HEK293 (cell line): ENCODE data around the gene POGZ.

Experiments used
- CTCF ChIA-PET: fragments of 350-600 bp; formaldehyde crosslinking; extraction: SDS; loops from one replicate; lab custom pipeline; 2021; ENCODE audit warnings: antibody characterized with exemption; lab: Yijun Ruan, JAX
- POLR2A ChIA-PET: fragments of 300-600 bp; formaldehyde crosslinking; extraction: SDS; loops from one replicate; lab custom pipeline; 2020; ENCODE audit warnings: antibody characterized with exemption, inconsistent platforms; lab: Yijun Ruan, JAX
- H3K27ac ChIP-seq: fragments of 200-500 bp; sonication (Bioruptor generic); 2 replicates; pipeline ENCODE4 v1.5.1; 2014; ENCODE audit warnings: low read depth, low read length, control low read depth, inconsistent platforms; ENCODE audit errors: extremely low read depth
- H3K36me3 ChIP-seq, 2 experiments: fragments of 200-500 bp in 1 of 2; sonication (Bioruptor generic) in 1 of 2; 1 replicate in 1 of 2; 2 replicates in 1 of 2; pipeline ENCODE4 v1.5.1; 2014 to 2017; ENCODE audit warnings: inconsistent platforms in 2 of 2, low read length in 2 of 2; ENCODE audit not compliant: control insufficient read depth in 2 of 2, insufficient read depth in 1 of 2
- H3K4me1 ChIP-seq: fragments of 200-500 bp; sonication (Bioruptor generic); 2 replicates; pipeline ENCODE4 v1.5.1; 2014; ENCODE audit warnings: mild to moderate bottlenecking, low read length, inconsistent platforms; ENCODE audit not compliant: control insufficient read depth, insufficient read depth
- H3K4me3 ChIP-seq: 2 replicates; pipeline ENCODE4 v1.5.1; 2011; ENCODE audit warnings: low read depth, mild to moderate bottlenecking, control low read depth, low read length, moderate library complexity
- H3K9me3 ChIP-seq: fragments of 200-500 bp; sonication (Bioruptor generic); 2 replicates; pipeline ENCODE4 v1.5.1; 2014; ENCODE audit warnings: low read depth, low read length, inconsistent platforms; ENCODE audit not compliant: control insufficient read depth, insufficient read depth
- KLF9 ChIP-seq: fragments of 450-650 bp; formaldehyde crosslinking; IDR thresholded peaks from 2 replicates; pipeline ENCODE4 v1.5.1; 2016; ENCODE audit warnings: missing biosample characterization, missing genetic modification characterization, low read depth
- PRDM10 ChIP-seq: fragments of 450-650 bp; formaldehyde crosslinking; IDR thresholded peaks from 2 replicates; pipeline ENCODE4 v1.5.1; 2016; ENCODE audit warnings: missing biosample characterization, missing genetic modification characterization
- PRDM4 ChIP-seq: fragments of 450-650 bp; formaldehyde crosslinking; IDR thresholded peaks from 2 replicates; pipeline ENCODE4 v1.5.1; 2017; ENCODE audit warnings: missing biosample characterization, missing genetic modification characterization
- SP7 ChIP-seq: fragments of 450-650 bp; formaldehyde crosslinking; IDR thresholded peaks from 2 replicates; pipeline ENCODE4 v1.5.1; 2016; ENCODE audit warnings: missing biosample characterization, missing genetic modification characterization
- ZBTB26 ChIP-seq: fragments of 450-650 bp; formaldehyde crosslinking; optimal IDR thresholded peaks from 2 replicates; pipeline ENCODE3; 2016; ENCODE audit warnings: missing biosample characterization, mild to moderate bottlenecking, missing genetic modification characterization
- ZBTB44 ChIP-seq: fragments of 450-650 bp; IDR thresholded peaks from 2 replicates; pipeline ENCODE4 v1.5.1; 2018; ENCODE audit warnings: missing biosample characterization, mild to moderate bottlenecking, missing genetic modification characterization
- ZNF19 ChIP-seq: fragments of 450-650 bp; formaldehyde crosslinking; IDR thresholded peaks from 2 replicates; pipeline ENCODE4; 2016; ENCODE audit warnings: missing biosample characterization, missing genetic modification characterization, low read depth
- ZNF423 ChIP-seq: fragments of 450-650 bp; formaldehyde crosslinking; IDR thresholded peaks from 2 replicates; pipeline ENCODE4 v1.5.1; 2016; ENCODE audit warnings: missing biosample characterization, missing genetic modification characterization
- ZNF549 ChIP-seq: fragments of 450-650 bp; IDR thresholded peaks from 2 replicates; pipeline ENCODE4 v1.5.1; 2018; ENCODE audit warnings: missing biosample characterization, missing genetic modification characterization, mild to moderate bottlenecking, inconsistent platforms, moderate library complexity
- ZNF610 ChIP-seq: fragments of 450-650 bp; formaldehyde crosslinking; IDR thresholded peaks from 2 replicates; pipeline ENCODE4 v1.5.1; 2016; ENCODE audit warnings: missing biosample characterization, missing genetic modification characterization, borderline replicate concordance
- ZNF664 ChIP-seq: fragments of 450-650 bp; formaldehyde crosslinking; IDR thresholded peaks from 2 replicates; pipeline ENCODE4 v1.5.1; 2016; ENCODE audit warnings: missing biosample characterization, missing genetic modification characterization
- ZNF670 ChIP-seq: fragments of 450-650 bp; formaldehyde crosslinking; IDR thresholded peaks from 2 replicates; pipeline ENCODE4 v1.5.1; 2016; ENCODE audit warnings: missing biosample characterization, missing genetic modification characterization, low read depth
- ZSCAN18 ChIP-seq: fragments of 450-650 bp; formaldehyde crosslinking; IDR thresholded peaks from 2 replicates; pipeline ENCODE4 v1.5.1; 2016; ENCODE audit warnings: missing biosample characterization, missing genetic modification characterization
- ZSCAN30 ChIP-seq: fragments of 450-650 bp; IDR thresholded peaks from 2 replicates; pipeline ENCODE4 v1.5.1; 2018; ENCODE audit warnings: missing biosample characterization, mild to moderate bottlenecking, missing genetic modification characterization, moderate library complexity
- ZSCAN4 ChIP-seq: fragments of 450-650 bp; formaldehyde crosslinking; IDR thresholded peaks from 2 replicates; pipeline ENCODE4 v1.5.1; 2017; ENCODE audit warnings: missing biosample characterization, missing genetic modification characterization

The POGZ gene

GRCh38 chr1:151377150-151377884, 82.0 kb downstream of the POGZ start (continued):
- no peak for TF ChIP-seq KLF9 (tag by site-specific recombination)
- peak; percentile 89; the same call in 1 of the 2 replicates for TF ChIP-seq ZNF423
- peak; percentile 46; the same call in 1 of the 2 replicates for TF ChIP-seq PRDM4 (tag by site-specific recombination)
- TF ChIP-seq PRDM10 (tag by site-specific recombination), result peak; percentile 31; the same call in 1 of the 2 replicates
- no peak for TF ChIP-seq ZNF549 (tag by site-specific recombination)
- TF ChIP-seq ZSCAN18 (tag by site-specific recombination), result no peak
- peak; percentile 65; the same call in 1 of the 2 replicates for TF ChIP-seq ZSCAN30 (tag by site-specific recombination)
- TF ChIP-seq SP7, result peak; percentile 50; the same call in 1 of the 2 replicates
- peak; percentile 56; the same call in 1 of the 2 replicates for TF ChIP-seq ZBTB44 (tag by site-specific recombination)
- peak; percentile 28; the same call in 1 of the 2 replicates for TF ChIP-seq ZNF610 (tag by site-specific recombination)

- ChIA-PET POLR2A (interaction anchor here (1.6 to 1.7 kb wide), 2 partner anchors 27 to 45 kb away, joined by 5 to 13 read pairs; partner anchors contain the start of genes PI4KB and PSMB4), CTCF (no interaction called here)
- no peak overlapping the region for H3K27ac ChIP-seq
- H3K4me3 ChIP-seq, result no peak overlapping the region
- H3K9me3 ChIP-seq, result no peaks in the 10 kb centered on the region
- peaks cover 12% of the 10 kb centered on the region for H3K4me1 ChIP-seq
- TF ChIP-seq ZBTB26 (tag by site-specific recombination) (peak; percentile 15), ZNF19 (no peak), ZSCAN4 (peak; percentile 65), ZNF670 (tag by site-specific recombination) (no peak), ZNF664 (tag by site-specific recombination) (no peak)
- peaks cover 0 to 16% of the 10 kb centered on the region in 2 experiments; a peak in 1 of 3 replicates for H3K36me3 ChIP-seq
Observed at GRCh38 chr1:151373196-151373595, 86.1 kb downstream of the POGZ start.
